Right lobe of liver (tissue), 4 donors: Measurements from ENCODE around the gene ITGAV.

ENCODE experiments used
- CTCF ChIP-seq, 4 donors: fragments of 200-600 bp in 3 of 4; fragments of 450-650 bp in 1 of 4; IDR thresholded peaks; one replicate each; pipeline versions ENCODE4 v1.5.1 to v1.8.0; 2016 to 2022; ENCODE audit warnings: antibody characterized with exemption in 4 of 4, mild to moderate bottlenecking in 2 of 4
- POLR2A ChIP-seq: fragments of 450-650 bp; IDR thresholded peaks from one replicate; pipeline ENCODE4 v1.6.1; 2017; ENCODE audit warnings: antibody characterized with exemption, mild to moderate bottlenecking
- donor health status: DM: no; HTN: no; CAD: no.
- donor health status: DM: no; HTN: no; CAD: no.
- donor health status: DM: no; HTN: yes; CAD: no.

DNA sequence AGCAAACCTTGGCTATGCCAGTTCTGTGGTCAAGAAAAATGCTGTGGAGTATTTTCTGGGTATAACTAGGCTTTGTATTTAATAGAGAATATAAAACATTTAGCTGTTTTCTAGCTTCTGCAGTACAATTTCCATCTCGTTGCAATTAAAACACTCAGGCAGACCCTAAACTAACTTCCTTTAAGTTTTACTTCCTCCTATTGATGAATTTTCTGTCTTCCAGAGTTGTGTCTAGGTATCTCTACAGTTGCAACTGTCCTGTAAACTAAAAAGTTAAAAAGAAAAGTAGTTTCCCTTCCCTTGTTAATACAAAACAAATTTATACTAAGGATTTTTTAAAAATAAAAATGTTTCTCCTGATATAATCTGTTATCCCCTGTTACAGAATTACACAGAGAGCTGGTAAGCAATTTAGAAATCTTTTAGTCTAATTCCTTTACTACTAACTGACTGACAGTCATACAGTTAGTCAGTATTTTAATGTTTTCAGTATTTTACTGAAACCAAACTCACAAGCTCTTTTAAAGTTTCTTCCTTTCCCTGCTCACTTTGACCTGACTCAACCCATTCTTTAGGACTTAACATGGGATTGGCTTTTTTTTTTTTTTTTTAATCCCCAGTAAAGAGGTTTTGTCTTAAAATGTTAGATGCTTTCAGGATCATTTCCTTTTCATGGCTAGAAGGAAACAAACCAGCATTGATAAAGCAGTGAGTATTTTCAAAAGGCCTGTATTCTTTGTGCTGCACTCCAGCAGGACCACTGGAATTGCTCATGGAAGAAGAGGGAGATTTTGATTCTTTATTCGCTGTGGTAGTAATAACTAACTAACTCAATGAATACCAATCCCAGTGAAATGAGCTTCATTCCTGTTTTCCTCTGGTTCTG lies 22.9 kb downstream of the ITGAV start:
- TF ChIP-seq POLR2A, result no peak
- TF ChIP-seq CTCF (IDR thresholded peaks at IDR 0.05), result no peak
